ENCODE data around the gene NBR1. TPM values are rescaled to one million over a fixed set of nuclear protein-coding genes. Genes with fewer than 3 reads are reported as not detected.
"Not testable (repeated sequence)": the region's sequence is repeated elsewhere in the genome, so short reads cannot be mapped to it uniquely, and the experiment has no call there.

Gene NBR1
- total RNA-seq, 4 donors from 2014 or later: 83.3 to 156 (median 104) TPM

GRCh38 chr17:43155666-43156065 lies 15.3 kb upstream of the NBR1 start:
- Histone ChIP-seq H3K9me3 (no peaks in the 10 kb centered on the region), H3K4me3 (no peak overlapping the region), H3K27ac (replicated peaks in 1 of 4) (no peak overlapping the region), H3K4me1 (no peaks in the 10 kb centered on the region), H3K27me3 (no peaks in the 10 kb centered on the region), H3K36me3 (peaks cover 0 to 32% (median 10%) of the 10 kb centered on the region in 4 donors)
- no peak for DNase-seq (ENCODE audit: extremely low spot score)
- WGBS: 97% methylated on average over 3 of the region's 3 CpGs
- TF ChIP-seq POLR2A (IDR thresholded peaks at IDR 0.05; ENCODE audit: low read depth) (no peak), EP300 (IDR thresholded peaks at IDR 0.05) (no peak), POLR2AphosphoS5 (IDR thresholded peaks at IDR 0.05) (no peak)
- TF ChIP-seq, protein P1, sequence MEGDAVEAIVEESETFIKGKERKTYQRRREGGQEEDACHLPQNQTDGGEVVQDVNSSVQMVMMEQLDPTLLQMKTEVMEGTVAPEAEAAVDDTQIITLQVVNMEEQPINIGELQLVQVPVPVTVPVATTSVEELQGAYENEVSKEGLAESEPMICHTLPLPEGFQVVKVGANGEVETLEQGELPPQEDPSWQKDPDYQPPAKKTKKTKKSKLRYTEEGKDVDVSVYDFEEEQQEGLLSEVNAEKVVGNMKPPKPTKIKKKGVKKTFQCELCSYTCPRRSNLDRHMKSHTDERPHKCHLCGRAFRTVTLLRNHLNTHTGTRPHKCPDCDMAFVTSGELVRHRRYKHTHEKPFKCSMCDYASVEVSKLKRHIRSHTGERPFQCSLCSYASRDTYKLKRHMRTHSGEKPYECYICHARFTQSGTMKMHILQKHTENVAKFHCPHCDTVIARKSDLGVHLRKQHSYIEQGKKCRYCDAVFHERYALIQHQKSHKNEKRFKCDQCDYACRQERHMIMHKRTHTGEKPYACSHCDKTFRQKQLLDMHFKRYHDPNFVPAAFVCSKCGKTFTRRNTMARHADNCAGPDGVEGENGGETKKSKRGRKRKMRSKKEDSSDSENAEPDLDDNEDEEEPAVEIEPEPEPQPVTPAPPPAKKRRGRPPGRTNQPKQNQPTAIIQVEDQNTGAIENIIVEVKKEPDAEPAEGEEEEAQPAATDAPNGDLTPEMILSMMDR (IDR thresholded peaks at IDR 0.05): no peak
- intact Hi-C loops (cut with DNase I): no loop called here

DNA sequence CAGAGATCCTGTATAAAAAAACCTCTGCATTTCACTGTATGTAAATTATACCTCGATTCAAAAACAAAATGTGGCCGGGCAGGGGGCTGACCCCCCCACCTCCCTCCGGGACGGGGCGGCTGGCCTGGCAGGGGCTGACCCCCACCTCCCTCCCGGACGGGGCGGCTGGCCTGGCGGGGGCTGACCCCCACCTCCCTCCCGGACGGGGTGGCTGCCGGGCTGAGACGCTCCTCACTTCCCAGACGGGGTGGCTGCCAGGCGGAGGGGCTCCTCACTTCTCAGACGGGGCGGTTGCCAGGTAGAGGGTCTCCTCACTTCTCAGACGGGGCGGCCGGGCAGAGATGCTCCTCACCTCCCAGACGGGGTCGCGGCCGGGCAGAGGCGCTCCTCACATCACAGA lies 11.8 kb upstream of the NBR1 start:
- H3K27me3 ChIP-seq; H3K27ac ChIP-seq (replicated peaks in 1 of 4); H3K9me3 ChIP-seq; DNase-seq (ENCODE audit: extremely low spot score); intact Hi-C loops (cut with DNase I); H3K4me1 ChIP-seq; H3K4me3 ChIP-seq: not testable (repeated sequence)
- H3K36me3 ChIP-seq: peaks cover 0 to 40% (median 13%) of the 10 kb centered on the region in 4 donors
- WGBS: 87% methylated on average over 5 of the region's 25 CpGs

GRCh38 chr17:43159957-43160356 lies 11.1 kb upstream of the NBR1 start:
- DNase-seq (ENCODE audit: extremely low spot score); H3K4me3 ChIP-seq; intact Hi-C loops (cut with DNase I); H3K27me3 ChIP-seq; H3K27ac ChIP-seq (replicated peaks in 1 of 4); H3K4me1 ChIP-seq; H3K9me3 ChIP-seq: not testable (repeated sequence)
- H3K36me3 ChIP-seq: peaks cover 0 to 43% (median 10%) of the 10 kb centered on the region in 4 donors
- WGBS: 93% methylated on average over 8 of the region's 8 CpGs

- H3K27me3 ChIP-seq; DNase-seq (ENCODE audit: extremely low spot score); H3K4me3 ChIP-seq; H3K9me3 ChIP-seq; H3K27ac ChIP-seq (replicated peaks in 1 of 4): not testable (repeated sequence)
- Histone ChIP-seq H3K4me1 (peaks cover 6 to 17% (median 13%) of the 10 kb centered on the region in 4 donors), H3K36me3 (peaks cover 0 to 19% (median 5%) of the 10 kb centered on the region in 4 donors)
- intact Hi-C loops (cut with DNase I): loop anchor here (5.0 kb wide), 1 partner anchor 144 kb away; the partner anchor contains the start of gene VAT1
These were observed 5.0 kb upstream of the NBR1 start for GRCh38 chr17:43165971-43166370.

- Histone ChIP-seq H3K27me3 (no peaks in the 10 kb centered on the region), H3K36me3 (peaks cover 0 to 6% (median 2%) of the 10 kb centered on the region in 4 donors), H3K27ac (replicated peaks in 1 of 4) (peak overlapping the region; percentile 97 to 98 (median 97)), H3K4me1 (peaks cover 37 to 49% (median 44%) of the 10 kb centered on the region in 4 donors), H3K9me3 (no peaks in the 10 kb centered on the region), H3K4me3 (peak overlapping the region; percentile 68 to 79 (median 76))
- WGBS: 2% methylated on average over 20 of the region's 29 CpGs
- DNase-seq (ENCODE audit: extremely low spot score): no peak
- TF ChIP-seq POLR2A (IDR thresholded peaks at IDR 0.05; ENCODE audit: low read depth) (no peak), POLR2AphosphoS5 (IDR thresholded peaks at IDR 0.05) (no peak), EP300 (IDR thresholded peaks at IDR 0.05) (no peak)
- TF ChIP-seq, protein P1 (IDR thresholded peaks at IDR 0.05): no peak
- intact Hi-C loops (cut with DNase I): loop anchor here (5.0 kb wide), 3 partner anchors 38 to 147 kb away; partner anchors contain the start of genes BRCA1 and VAT1
These were observed 1.4 kb upstream of the NBR1 start for GRCh38 chr17:43169561-43170139.

- Histone ChIP-seq H3K4me3 (peak overlapping the region; percentile 68 to 79 (median 76)), H3K27ac (replicated peaks in 1 of 4) (peak overlapping the region; percentile 97 to 98 (median 97)), H3K4me1 (peaks cover 43 to 55% (median 50%) of the 10 kb centered on the region in 4 donors), H3K9me3 (no peaks in the 10 kb centered on the region), H3K27me3 (no peaks in the 10 kb centered on the region), H3K36me3 (peaks cover 0 to 5% (median 2%) of the 10 kb centered on the region in 4 donors)
- peak; percentile 97 for DNase-seq (ENCODE audit: extremely low spot score)
- under 1% methylated on average over 22 of the region's 27 CpGs for WGBS
- intact Hi-C loops (cut with DNase I): loop anchor here (5.0 kb wide), 2 partner anchors 37 to 43 kb away; partner anchors contain the start of gene BRCA1
- TF ChIP-seq POLR2AphosphoS5 (IDR thresholded peaks at IDR 0.05) (peak; percentile 86 to 90), POLR2A (IDR thresholded peaks at IDR 0.05; ENCODE audit: low read depth) (peak; percentile 65), EP300 (IDR thresholded peaks at IDR 0.05) (no peak)
- TF ChIP-seq, protein P1 (IDR thresholded peaks at IDR 0.05): no peak
These were observed 761 bp upstream of the NBR1 start for GRCh38 chr17:43170140-43170765.

Data from esophagus muscularis mucosa (tissue), 4 donors.